ENCODE results near the gene KCNK7. TPM values are rescaled to one million over a fixed set of nuclear protein-coding genes. Genes with fewer than 3 reads are reported as not detected.
"Not testable (repeated sequence)": the region's sequence is repeated elsewhere in the genome, so short reads cannot be mapped to it uniquely, and the experiment has no call there.

KCNK7 gene
- total RNA-seq, 1 donor from 2014 or later = not detected

- Histone ChIP-seq H3K36me3 (peaks cover 11 to 28% of the 10 kb centered on the region in 2 donors), H3K4me1 (peaks cover 2 to 10% of the 10 kb centered on the region in 2 donors), H3K4me3 (peak overlapping the region in 1 of 2 donors; percentile 46), H3K27ac (peak overlapping the region; percentile 35 to 68), H3K27me3 (no peaks in the 10 kb centered on the region), H3K9me3 (no peaks in the 10 kb centered on the region)
- TF ChIP-seq CTCF (IDR thresholded peaks at IDR 0.05) = no peak
- DNase-seq (ENCODE audit: low spot score in 2 of 2) = peak in 1 of 2 donors; percentile 80
- intact Hi-C loops (cut with DNase I) = no loop called here
Measured at GRCh38 chr11:65640483-65641296, 45.1 kb upstream of the KCNK7 start.

- Histone ChIP-seq H3K4me3 (peak overlapping the region in 1 of 2 donors; percentile 84), H3K4me1 (peaks cover 2 to 10% of the 10 kb centered on the region in 2 donors), H3K27ac (peak overlapping the region; percentile 35 to 68), H3K36me3 (peaks cover 19 to 29% of the 10 kb centered on the region in 2 donors), H3K9me3 (no peaks in the 10 kb centered on the region), H3K27me3 (no peaks in the 10 kb centered on the region)
- intact Hi-C loops (cut with DNase I) = no loop called here
- DNase-seq (ENCODE audit: low spot score in 2 of 2) = no peak
- no peak for TF ChIP-seq CTCF (IDR thresholded peaks at IDR 0.05)
Measured at GRCh38 chr11:65639623-65640482, 44.3 kb upstream of the KCNK7 start.

GRCh38 chr11:65639228-65639597 is 43.6 kb upstream of the KCNK7 start:
- intact Hi-C loops (cut with DNase I); H3K27me3 ChIP-seq; H3K4me1 ChIP-seq; H3K9me3 ChIP-seq; DNase-seq (ENCODE audit: low spot score in 2 of 2): not testable (repeated sequence)
- Histone ChIP-seq H3K36me3 (peaks cover 26 to 35% of the 10 kb centered on the region in 2 donors), H3K4me3 (peak overlapping the region in 1 of 2 donors; percentile 84), H3K27ac (peak overlapping the region; percentile 71 to 84)

- Histone ChIP-seq H3K4me3 (peak within 1 kb of the TSS; percentile 53 to 84), H3K9me3 (no peaks in the 10 kb centered on the region), H3K4me1 (peaks cover 2 to 10% of the 10 kb centered on the region in 2 donors), H3K27me3 (no peaks in the 10 kb centered on the region), H3K36me3 (peaks cover 31 to 44% of the 10 kb centered on the region in 2 donors), H3K27ac (peak within 1 kb of the TSS; percentile 71 to 84)
- peak in 2 of 3 experiments; percentile 6 to 34 for TF ChIP-seq CTCF (IDR thresholded peaks at IDR 0.05)
- intact Hi-C loops (cut with DNase I) = loop anchor here (1.0 kb wide), 1 partner anchor 14 kb away; no protein-coding TSS in a partner anchor
- peak in 1 of 2 donors; percentile 84 for DNase-seq (ENCODE audit: low spot score in 2 of 2)
Measured at GRCh38 chr11:65637794-65638419, 42.3 kb upstream of the KCNK7 start, which contains the start of gene SIPA1. TSS of gene SIPA1 (plus strand) at chr11:65638101. CDS start at chr11:65640922, 2,821 bp downstream.

GRCh38 chr11:65637032-65637557 is 41.5 kb upstream of the KCNK7 start:
- Histone ChIP-seq H3K27ac (peak overlapping the region; percentile 11 to 84), H3K36me3 (peaks cover 35 to 46% of the 10 kb centered on the region in 2 donors), H3K27me3 (no peaks in the 10 kb centered on the region), H3K4me3 (no peak overlapping the region), H3K4me1 (peaks cover 2 to 10% of the 10 kb centered on the region in 2 donors), H3K9me3 (no peaks in the 10 kb centered on the region)
- intact Hi-C loops (cut with DNase I) = no loop called here
- DNase-seq (ENCODE audit: low spot score in 2 of 2) = no peak
- no peak for TF ChIP-seq CTCF (IDR thresholded peaks at IDR 0.05)
